Endodermal cell (in vitro differentiated cells): ENCODE results near the gene CELSR2. TPM values are rescaled to one million over a fixed set of nuclear protein-coding genes. Genes with fewer than 3 reads are reported as not detected.

Experiments used
- DNase-seq: peaks from one replicate; pipeline ENCODE4 v3.0.0-alpha.2; 2017
- H3K27ac ChIP-seq: 2 replicates; pipeline ENCODE4 v1.5.1; 2013; ENCODE audit warnings: mild to moderate bottlenecking, low read depth, low read length, moderate library complexity
- H3K27me3 ChIP-seq: 2 replicates; pipeline ENCODE4 v1.6.1; 2013; ENCODE audit warnings: mild to moderate bottlenecking, low read length, moderate library complexity; ENCODE audit not compliant: insufficient read depth, control insufficient read depth, poor library complexity, severe bottlenecking
- H3K36me3 ChIP-seq: 2 replicates; pipeline ENCODE4 v1.7.0; 2013; ENCODE audit warnings: mild to moderate bottlenecking, low read length, moderate library complexity; ENCODE audit not compliant: control insufficient read depth, insufficient read depth
- H3K4me1 ChIP-seq: one replicate; pipeline ENCODE4 v1.7.0; 2013; ENCODE audit warnings: low read length; ENCODE audit not compliant: control insufficient read depth, insufficient read depth
- H3K4me3 ChIP-seq: 2 replicates; pipeline ENCODE4 v1.5.1; 2013; ENCODE audit warnings: mild to moderate bottlenecking, low read length, moderate library complexity
- H3K9ac ChIP-seq: 2 replicates; pipeline ENCODE4 v1.6.1; 2013; ENCODE audit warnings: mild to moderate bottlenecking, low read length, moderate library complexity; ENCODE audit not compliant: poor library complexity, severe bottlenecking; ENCODE audit errors: extremely low read depth
- H3K9me3 ChIP-seq: 2 replicates; pipeline ENCODE4 v1.6.1; 2013; ENCODE audit warnings: mild to moderate bottlenecking, low read length, moderate library complexity; ENCODE audit not compliant: control insufficient read depth
- H3K27ac Mint-ChIP-seq: 2 replicates; pipeline ENCODE4 v1.8.0; 2020; ENCODE audit warnings: mixed read lengths
- H3K27me3 Mint-ChIP-seq: 2 replicates; pipeline ENCODE4 v1.8.0; 2021; ENCODE audit warnings: mild to moderate bottlenecking, mixed read lengths; ENCODE audit not compliant: insufficient read depth
- H3K36me3 Mint-ChIP-seq: 2 replicates; pipeline ENCODE4 v1.8.0; 2020; ENCODE audit warnings: low read depth, mixed read lengths
- H3K4me1 Mint-ChIP-seq: 2 replicates; pipeline ENCODE4 v1.8.0; 2020; ENCODE audit warnings: mixed read lengths
- H3K4me3 Mint-ChIP-seq: 2 replicates; pipeline ENCODE4 v1.8.0; 2020; ENCODE audit warnings: mild to moderate bottlenecking, moderate library complexity, mixed read lengths
- H3K9me3 Mint-ChIP-seq: 2 replicates; pipeline ENCODE4 v1.8.0; 2020; ENCODE audit warnings: mild to moderate bottlenecking, mixed read lengths
- WGBS, 2 experiments: methylation state at CpG; one replicate each; pipeline versions ENCODE4 v1.1.5 to v1.1.7; 2013; ENCODE audit warnings: missing lambda C conversion rate in 2 of 2, mixed read lengths in 1 of 2; ENCODE audit not compliant: insufficient coverage in 1 of 2, insufficient read length in 1 of 2; 5-methylcytosine and 5-hydroxymethylcytosine counted together
- total RNA-seq, 2 donors: library from RNA; stranded (reverse); fragmentation: NEBNext Ultra II Directional in 1 of 2; extraction: Animal tissue kit (Norgen Biotek cat#: 25700) in 1 of 2; gene quantifications; 2 replicates in 1 of 2; 3 replicates in 1 of 2; pipeline ENCODE4 v1.2.1, GENCODE V29; 2021
- TF ChIP-seq, protein P1 (sequence below): fragments of 200-600 bp; sonication (generic); conservative IDR thresholded peaks from 2 replicates; pipeline ENCODE4 v1.5.0; 2021; ENCODE audit warnings: antibody characterized with exemption, mild to moderate bottlenecking

Gene CELSR2
- total RNA-seq, 2 donors from 2014 or later = 16.1 to 20.2 TPM

DNA sequence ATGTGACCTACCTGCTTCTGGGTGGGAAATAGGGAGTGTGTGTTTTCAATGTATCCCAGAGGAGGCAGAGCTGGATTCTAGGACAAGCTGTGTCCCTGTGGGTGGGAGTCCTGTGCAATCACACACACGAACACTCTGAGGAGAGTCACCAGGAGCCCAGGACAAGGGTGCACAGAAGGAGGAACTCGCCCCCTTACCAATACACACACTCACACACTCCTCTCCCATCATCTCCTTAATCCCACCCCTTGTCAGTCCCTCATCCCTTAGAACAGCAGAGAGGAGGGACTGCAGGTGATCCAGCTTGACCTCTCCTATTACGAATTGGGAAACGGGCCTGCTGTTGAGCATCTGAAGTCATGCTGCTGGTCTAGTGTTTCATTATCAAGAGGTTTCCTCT lies 65.9 kb downstream of the CELSR2 start:
- Histone ChIP-seq H3K27me3 (no peaks in the 10 kb centered on the region), H3K9me3 (no peaks in the 10 kb centered on the region), H3K4me1 (no peaks in the 10 kb centered on the region), H3K27ac (no peak overlapping the region), H3K4me3 (no peak overlapping the region), H3K9ac (no peak overlapping the region), H3K36me3 (peaks cover 45% of the 10 kb centered on the region)
- 90 to 100% methylated on average over 2 to 4 of the region's 4 CpGs for WGBS, 2 experiments
- Mint-ChIP-seq H3K27me3 (no peaks in the 10 kb centered on the region), H3K27ac (no peak overlapping the region), H3K9me3 (no peaks in the 10 kb centered on the region), H3K36me3 (peaks cover 55% of the 10 kb centered on the region), H3K4me1 (peaks cover 5% of the 10 kb centered on the region), H3K4me3 (no peak overlapping the region)
- no peak for DNase-seq
- TF ChIP-seq, protein P1, sequence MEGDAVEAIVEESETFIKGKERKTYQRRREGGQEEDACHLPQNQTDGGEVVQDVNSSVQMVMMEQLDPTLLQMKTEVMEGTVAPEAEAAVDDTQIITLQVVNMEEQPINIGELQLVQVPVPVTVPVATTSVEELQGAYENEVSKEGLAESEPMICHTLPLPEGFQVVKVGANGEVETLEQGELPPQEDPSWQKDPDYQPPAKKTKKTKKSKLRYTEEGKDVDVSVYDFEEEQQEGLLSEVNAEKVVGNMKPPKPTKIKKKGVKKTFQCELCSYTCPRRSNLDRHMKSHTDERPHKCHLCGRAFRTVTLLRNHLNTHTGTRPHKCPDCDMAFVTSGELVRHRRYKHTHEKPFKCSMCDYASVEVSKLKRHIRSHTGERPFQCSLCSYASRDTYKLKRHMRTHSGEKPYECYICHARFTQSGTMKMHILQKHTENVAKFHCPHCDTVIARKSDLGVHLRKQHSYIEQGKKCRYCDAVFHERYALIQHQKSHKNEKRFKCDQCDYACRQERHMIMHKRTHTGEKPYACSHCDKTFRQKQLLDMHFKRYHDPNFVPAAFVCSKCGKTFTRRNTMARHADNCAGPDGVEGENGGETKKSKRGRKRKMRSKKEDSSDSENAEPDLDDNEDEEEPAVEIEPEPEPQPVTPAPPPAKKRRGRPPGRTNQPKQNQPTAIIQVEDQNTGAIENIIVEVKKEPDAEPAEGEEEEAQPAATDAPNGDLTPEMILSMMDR = no peak

DNA sequence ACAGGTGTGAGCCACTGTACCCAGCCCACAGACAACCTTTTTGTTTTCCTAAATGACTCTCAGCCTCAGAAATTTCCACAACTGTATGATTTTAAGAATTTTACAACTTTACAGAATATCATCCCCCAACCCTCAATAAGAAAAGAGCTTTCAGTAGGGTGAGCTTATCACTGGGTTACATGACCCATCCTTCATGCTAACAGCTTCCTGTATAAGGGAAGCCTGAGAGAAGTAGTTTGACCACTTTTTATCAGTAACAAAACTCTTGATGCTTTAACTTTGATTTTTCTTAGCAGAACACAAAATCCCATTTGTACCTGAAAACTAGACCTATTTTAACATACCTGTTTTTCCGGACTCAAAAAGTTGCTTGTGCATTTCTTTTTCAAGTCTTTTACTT lies 67.2 kb downstream of the CELSR2 start:
- no peak for DNase-seq
- H3K27me3 ChIP-seq = no peaks in the 10 kb centered on the region
- TF ChIP-seq, protein P1 = no peak
- peaks cover 64% of the 10 kb centered on the region for H3K36me3 Mint-ChIP-seq
- no peak overlapping the region for H3K4me3 ChIP-seq
- no peaks in the 10 kb centered on the region for H3K27me3 Mint-ChIP-seq
- H3K27ac Mint-ChIP-seq = no peak overlapping the region
- peaks cover 5% of the 10 kb centered on the region for H3K4me1 Mint-ChIP-seq
- H3K4me3 Mint-ChIP-seq = no peak overlapping the region
- H3K9me3 ChIP-seq = no peaks in the 10 kb centered on the region
- H3K36me3 ChIP-seq = peaks cover 57% of the 10 kb centered on the region
- no peaks in the 10 kb centered on the region for H3K4me1 ChIP-seq
- H3K9ac ChIP-seq = no peak overlapping the region
- H3K9me3 Mint-ChIP-seq = no peaks in the 10 kb centered on the region
- WGBS, 2 experiments = 93 to 100% methylated on average over 1 of the region's 1 CpG
- no peak overlapping the region for H3K27ac ChIP-seq

DNA sequence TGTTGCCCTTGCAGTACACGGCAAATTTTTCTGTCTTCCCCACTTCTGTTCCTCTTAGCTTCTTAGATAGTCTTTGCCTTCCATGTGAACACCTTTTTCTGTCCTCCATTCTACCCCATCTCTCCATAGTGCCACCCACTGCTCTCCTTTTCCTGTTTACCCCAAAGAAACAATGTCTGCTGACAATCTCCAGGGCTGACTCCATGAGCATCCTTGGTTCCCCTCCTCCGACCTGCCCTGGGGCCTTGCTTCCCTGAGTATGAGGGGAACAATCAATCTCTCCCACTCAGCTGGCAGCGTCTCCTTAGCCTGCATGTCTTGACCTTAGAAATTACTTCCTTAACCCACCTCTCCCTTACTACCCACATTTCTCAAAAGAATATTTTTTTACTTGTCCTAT lies 69.8 kb downstream of the CELSR2 start:
- no peak overlapping the region for H3K27ac ChIP-seq
- peak overlapping the region; percentile 14 for H3K27ac Mint-ChIP-seq
- no peaks in the 10 kb centered on the region for H3K27me3 ChIP-seq
- H3K9me3 ChIP-seq = no peaks in the 10 kb centered on the region
- H3K9me3 Mint-ChIP-seq = no peaks in the 10 kb centered on the region
- TF ChIP-seq, protein P1 = no peak
- WGBS, 2 experiments = 83 to 90% methylated on average over 2 to 3 of the region's 3 CpGs
- peaks cover 66% of the 10 kb centered on the region for H3K36me3 Mint-ChIP-seq
- no peaks in the 10 kb centered on the region for H3K27me3 Mint-ChIP-seq
- no peaks in the 10 kb centered on the region for H3K4me1 ChIP-seq
- H3K4me3 ChIP-seq = no peak overlapping the region
- peaks cover 5% of the 10 kb centered on the region for H3K4me1 Mint-ChIP-seq
- H3K36me3 ChIP-seq = peaks cover 56% of the 10 kb centered on the region
- H3K4me3 Mint-ChIP-seq = no peak overlapping the region
- DNase-seq = peak; percentile 50
- no peak overlapping the region for H3K9ac ChIP-seq
